Measurements from ENCODE around the gene MARCHF4. TPM values are rescaled to one million over a fixed set of nuclear protein-coding genes. Genes with fewer than 3 reads are reported as not detected.

Gene MARCHF4
- total and polyA plus RNA-seq, 9 of the 15 experiments (the other 6 are each of a cell fraction or from before 2014, with no cell fraction given): 0.05 TPM; not detected in 8

GRCh38 chr2:216339456-216340279 lies 32.6 kb downstream of the MARCHF4 start:
- Histone ChIP-seq H3K27ac (ENCODE audit: extremely low read depth, low read depth, low read length) (no peak overlapping the region), H3K79me2 (ENCODE audit: control insufficient read depth, insufficient read depth, low read length) (no peaks in the 10 kb centered on the region), H2AFZ (ENCODE audit: low read depth, low read length) (no peak overlapping the region), H4K20me1 (replicated peaks; ENCODE audit: control insufficient read depth, insufficient read depth, low read length) (no peaks in the 10 kb centered on the region), H3K4me1 (replicated peaks in 1 of 2; ENCODE audit: control insufficient read depth in 2 of 2, insufficient read depth in 2 of 2, low read length in 2 of 2) (no peaks in the 10 kb centered on the region), H3K27me3 (ENCODE audit: control insufficient read depth in 2 of 2, insufficient read depth in 2 of 2, low read length in 2 of 2) (no peaks in the 10 kb centered on the region; a peak in 1 of 5 replicates), H3K4me3 (no peak overlapping the region), H3K9me3 (replicated peaks; ENCODE audit: control insufficient read depth, insufficient read depth, low read depth, low read length) (no peaks in the 10 kb centered on the region), H3K9me1 (ENCODE audit: control insufficient read depth, insufficient read depth, low read length) (no peaks in the 10 kb centered on the region), H3K9ac (ENCODE audit: insufficient read depth in 1 of 2, low read depth in 2 of 2, low read length in 2 of 2) (no peak overlapping the region), H3K4me2 (ENCODE audit: insufficient read depth, low read length) (no peak overlapping the region), H3K36me3 (ENCODE audit: control insufficient read depth, insufficient read depth, low read length) (no peaks in the 10 kb centered on the region)
- intact Hi-C loops (cut with micrococcal nuclease): no loop called here
- no TSS peak for BruUV-seq (replicated peaks)
- ATAC-seq: no peak
- TF ChIP-seq HDAC2 (IDR thresholded peaks at IDR 0.05): no peak
- TF ChIP-seq GABPA (tag; conservative IDR thresholded peaks at IDR 0.05; ENCODE audit: low read depth): 0 out of 2 replicates have a peak, but pooled peaks have one; percentile 31
- FAIRE-seq: no peak
- no peak for DNase-seq (ENCODE audit: extremely low read depth in 1 of 4, low spot score in 3 of 4)
- ChIA-PET POLR2A (no interaction called here), CTCF (ENCODE audit: low intra/inter-chr PET ratio) (interaction anchor here (0.7 kb wide), 1 partner anchor 47 kb away, joined by 5 read pairs; no protein-coding TSS in a partner anchor)
- in situ Hi-C loops (cut with MboI): no loop called here
- WGBS (ENCODE audit: insufficient coverage, low coverage, missing lambda C conversion rate): 0% methylated on average over 4 of the region's 7 CpGs

GRCh38 chr2:216335252-216335651 lies 37.0 kb downstream of the MARCHF4 start:
- no peaks in the 10 kb centered on the region for H3K79me2 ChIP-seq (ENCODE audit: control insufficient read depth, insufficient read depth, low read length)
- no peaks in the 10 kb centered on the region for H3K4me1 ChIP-seq (replicated peaks in 1 of 2; ENCODE audit: control insufficient read depth in 2 of 2, insufficient read depth in 2 of 2, low read length in 2 of 2)
- DNase-seq (ENCODE audit: extremely low read depth in 1 of 4, low spot score in 3 of 4) (no peak), ATAC-seq (no peak), FAIRE-seq (no peak)
- no peak overlapping the region for H3K9ac ChIP-seq (ENCODE audit: insufficient read depth in 1 of 2, low read depth in 2 of 2, low read length in 2 of 2)
- 25% methylated on average over 1 of the region's 1 CpG for WGBS (ENCODE audit: insufficient coverage, low coverage, missing lambda C conversion rate)
- no peaks in the 10 kb centered on the region for H4K20me1 ChIP-seq (replicated peaks; ENCODE audit: control insufficient read depth, insufficient read depth, low read length)
- no TSS peak for BruUV-seq (replicated peaks)
- in situ Hi-C loops (cut with MboI) (no loop called here), intact Hi-C loops (cut with micrococcal nuclease) (no loop called here)
- CTCF ChIA-PET (ENCODE audit: low intra/inter-chr PET ratio): no interaction called here
- no peak overlapping the region for H3K4me2 ChIP-seq (ENCODE audit: insufficient read depth, low read length)
- no peaks in the 10 kb centered on the region for H3K9me1 ChIP-seq (ENCODE audit: control insufficient read depth, insufficient read depth, low read length)
- H3K9me3 ChIP-seq (replicated peaks; ENCODE audit: control insufficient read depth, insufficient read depth, low read depth, low read length): no peaks in the 10 kb centered on the region
- H3K27me3 ChIP-seq (ENCODE audit: control insufficient read depth in 2 of 2, insufficient read depth in 2 of 2, low read length in 2 of 2): no peaks in the 10 kb centered on the region
- H3K4me3 ChIP-seq: no peak overlapping the region
- H3K27ac ChIP-seq (ENCODE audit: extremely low read depth, low read depth, low read length): no peak overlapping the region
- H3K36me3 ChIP-seq (ENCODE audit: control insufficient read depth, insufficient read depth, low read length): no peaks in the 10 kb centered on the region
- no peak overlapping the region for H2AFZ ChIP-seq (ENCODE audit: low read depth, low read length)
- POLR2A ChIA-PET: no interaction called here
- TF ChIP-seq, protein P1, sequence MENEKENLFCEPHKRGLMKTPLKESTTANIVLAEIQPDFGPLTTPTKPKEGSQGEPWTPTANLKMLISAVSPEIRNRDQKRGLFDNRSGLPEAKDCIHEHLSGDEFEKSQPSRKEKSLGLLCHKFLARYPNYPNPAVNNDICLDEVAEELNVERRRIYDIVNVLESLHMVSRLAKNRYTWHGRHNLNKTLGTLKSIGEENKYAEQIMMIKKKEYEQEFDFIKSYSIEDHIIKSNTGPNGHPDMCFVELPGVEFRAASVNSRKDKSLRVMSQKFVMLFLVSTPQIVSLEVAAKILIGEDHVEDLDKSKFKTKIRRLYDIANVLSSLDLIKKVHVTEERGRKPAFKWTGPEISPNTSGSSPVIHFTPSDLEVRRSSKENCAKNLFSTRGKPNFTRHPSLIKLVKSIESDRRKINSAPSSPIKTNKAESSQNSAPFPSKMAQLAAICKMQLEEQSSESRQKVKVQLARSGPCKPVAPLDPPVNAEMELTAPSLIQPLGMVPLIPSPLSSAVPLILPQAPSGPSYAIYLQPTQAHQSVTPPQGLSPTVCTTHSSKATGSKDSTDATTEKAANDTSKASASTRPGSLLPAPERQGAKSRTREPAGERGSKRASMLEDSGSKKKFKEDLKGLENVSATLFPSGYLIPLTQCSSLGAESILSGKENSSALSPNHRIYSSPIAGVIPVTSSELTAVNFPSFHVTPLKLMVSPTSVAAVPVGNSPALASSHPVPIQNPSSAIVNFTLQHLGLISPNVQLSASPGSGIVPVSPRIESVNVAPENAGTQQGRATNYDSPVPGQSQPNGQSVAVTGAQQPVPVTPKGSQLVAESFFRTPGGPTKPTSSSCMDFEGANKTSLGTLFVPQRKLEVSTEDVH (IDR thresholded peaks at IDR 0.05; ENCODE audit: low read depth, partially characterized antibody): no peak
- TF ChIP-seq CEBPG (CRISPR knock-in tag; IDR thresholded peaks at IDR 0.05) (no peak), CEBPG (tag; conservative IDR thresholded peaks at IDR 0.05 in 1 of 2, IDR thresholded peaks at IDR 0.05 in 1 of 2) (no peak), ZBTB9 (CRISPR knock-in tag; IDR thresholded peaks at IDR 0.05) (no peak), RFX1 (IDR thresholded peaks at IDR 0.05) (no peak), HMGN3 (IDR thresholded peaks at IDR 0.05; ENCODE audit: borderline replicate concordance, extremely low read depth, insufficient read length, low read depth, low read length) (no peak)
- TF ChIP-seq, protein P2, sequence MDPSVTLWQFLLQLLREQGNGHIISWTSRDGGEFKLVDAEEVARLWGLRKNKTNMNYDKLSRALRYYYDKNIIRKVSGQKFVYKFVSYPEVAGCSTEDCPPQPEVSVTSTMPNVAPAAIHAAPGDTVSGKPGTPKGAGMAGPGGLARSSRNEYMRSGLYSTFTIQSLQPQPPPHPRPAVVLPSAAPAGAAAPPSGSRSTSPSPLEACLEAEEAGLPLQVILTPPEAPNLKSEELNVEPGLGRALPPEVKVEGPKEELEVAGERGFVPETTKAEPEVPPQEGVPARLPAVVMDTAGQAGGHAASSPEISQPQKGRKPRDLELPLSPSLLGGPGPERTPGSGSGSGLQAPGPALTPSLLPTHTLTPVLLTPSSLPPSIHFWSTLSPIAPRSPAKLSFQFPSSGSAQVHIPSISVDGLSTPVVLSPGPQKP (CRISPR knock-in tag; IDR thresholded peaks at IDR 0.05): no peak

Measured in K562 (cell line).